Liver (tissue), 9 donors: ENCODE data around the gene CDH20. TPM values are rescaled to one million over a fixed set of nuclear protein-coding genes. Genes with fewer than 3 reads are reported as not detected.

ENCODE experiments used
- DNase-seq: peaks from one replicate; pipeline ENCODE4 v3.0.0-alpha.2; 2017; ENCODE audit warnings: low spot score
- H3K27ac ChIP-seq, 2 donors: one replicate each; pipeline ENCODE4 v1.7.0; 2013; ENCODE audit warnings: inconsistent platforms in 2 of 2, low read length in 2 of 2, control low read depth in 1 of 2, low read depth in 1 of 2, mild to moderate bottlenecking in 1 of 2
- H3K27me3 ChIP-seq, 4 donors: one replicate each; pipeline versions ENCODE4 v1.6.1 to v1.7.0; 2013; ENCODE audit warnings: low read length in 3 of 4, inconsistent platforms in 1 of 4, mild to moderate bottlenecking in 1 of 4, moderate library complexity in 1 of 4; ENCODE audit not compliant: control insufficient read depth in 4 of 4, insufficient read depth in 4 of 4
- H3K36me3 ChIP-seq, 4 donors: one replicate each; pipeline versions ENCODE4 v1.6.1 to v1.7.0; 2013; ENCODE audit warnings: low read length in 3 of 4, mild to moderate bottlenecking in 3 of 4, low read depth in 1 of 4, moderate library complexity in 1 of 4; ENCODE audit not compliant: control insufficient read depth in 4 of 4, insufficient read depth in 3 of 4
- H3K4me1 ChIP-seq, 4 donors: one replicate each; pipeline versions ENCODE4 v1.6.1 to v1.7.0; 2013; ENCODE audit warnings: low read length in 3 of 4, mild to moderate bottlenecking in 3 of 4, moderate library complexity in 1 of 4; ENCODE audit not compliant: control insufficient read depth in 4 of 4, insufficient read depth in 4 of 4
- H3K4me3 ChIP-seq, 3 donors: one replicate each; pipeline versions ENCODE4 v1.6.1 to v1.7.0; 2013; ENCODE audit warnings: low read length in 3 of 3, control low read depth in 1 of 3, low read depth in 1 of 3, mild to moderate bottlenecking in 1 of 3
- H3K9ac ChIP-seq, 2 donors: one replicate each; pipeline ENCODE4 v1.7.0; 2013; ENCODE audit warnings: low read length in 2 of 2, mild to moderate bottlenecking in 2 of 2, moderate library complexity in 2 of 2, control low read depth in 1 of 2, low read depth in 1 of 2
- H3K9me3 ChIP-seq, 4 donors: one replicate each; pipeline versions ENCODE4 v1.6.1 to v1.7.0; 2013; ENCODE audit warnings: low read length in 3 of 4; ENCODE audit not compliant: control insufficient read depth in 4 of 4
- EGR1 ChIP-seq, 2 donors: IDR thresholded peaks; 2 replicates each; pipeline ENCODE4 v1.6.1; 2016 to 2018; ENCODE audit warnings: antibody characterized with exemption in 2 of 2, low read depth in 2 of 2
- FOXA1 ChIP-seq: IDR thresholded peaks from 2 replicates; pipeline ENCODE4 v1.6.1; 2016; ENCODE audit warnings: antibody characterized with exemption
- GABPA ChIP-seq, 2 donors: IDR thresholded peaks in 1 of 2; conservative IDR thresholded peaks in 1 of 2; 2 replicates each; pipeline ENCODE4 v1.6.1; 2016; ENCODE audit warnings: antibody characterized with exemption in 2 of 2, mild to moderate bottlenecking in 1 of 2, moderate library complexity in 1 of 2
- HNF4A ChIP-seq, 2 donors: conservative IDR thresholded peaks; 2 replicates each; pipeline ENCODE4 v1.6.1; 2016; ENCODE audit warnings: antibody characterized with exemption in 2 of 2, mild to moderate bottlenecking in 2 of 2
- HNF4G ChIP-seq: IDR thresholded peaks from 2 replicates; pipeline ENCODE4 v1.6.1; 2016; ENCODE audit warnings: antibody characterized with exemption
- JUND ChIP-seq, 2 donors: IDR thresholded peaks; 2 replicates each; pipeline ENCODE4 v1.6.1; 2016; ENCODE audit warnings: antibody characterized with exemption in 2 of 2
- NR2F2 ChIP-seq: IDR thresholded peaks from 2 replicates; pipeline ENCODE4 v1.6.1; 2016; ENCODE audit warnings: antibody characterized with exemption
- RAD21 ChIP-seq, 2 donors: IDR thresholded peaks; 2 replicates each; pipeline ENCODE4 v1.6.1; 2016; ENCODE audit warnings: antibody characterized with exemption in 2 of 2, mild to moderate bottlenecking in 2 of 2
- RXRA ChIP-seq, 2 donors: IDR thresholded peaks; 2 replicates each; pipeline ENCODE4 v1.6.1; 2017 to 2018; ENCODE audit warnings: antibody characterized with exemption in 2 of 2, mild to moderate bottlenecking in 1 of 2
- SP1 ChIP-seq: IDR thresholded peaks from 2 replicates; pipeline ENCODE4 v1.6.1; 2018; ENCODE audit warnings: antibody characterized with exemption, mild to moderate bottlenecking
- TAF1 ChIP-seq: conservative IDR thresholded peaks from 2 replicates; pipeline ENCODE4 v1.6.1; 2016; ENCODE audit warnings: antibody characterized with exemption, mild to moderate bottlenecking
- YY1 ChIP-seq: IDR thresholded peaks from 2 replicates; pipeline ENCODE4 v1.6.1; 2016; ENCODE audit warnings: antibody characterized with exemption, mild to moderate bottlenecking
- WGBS: extraction: QIAGEN DNeasy Blood & Tissue Kit; methylation state at CpG from one replicate; pipeline ENCODE4 v1.1.7; 2013; 5-methylcytosine and 5-hydroxymethylcytosine counted together
- polyA plus RNA-seq, 2 donors: library from polyadenylated mRNA; stranded (reverse) in 1 of 2; unstranded in 1 of 2; fragments of 200-250 nt in 1 of 2; fragments of >200 nt in 1 of 2; fragmentation: Nextera tagmentation in 1 of 2; extraction: Ambion mirVana in 1 of 2; gene quantifications; one replicate each; pipeline versions ENCODE4 v1.2.1 to v1.2.3, GENCODE V29; 2013 to 2015
- total RNA-seq, 2 donors: library from RNA; depleted of rRNA; stranded (reverse); fragments of >200 nt; gene quantifications; one replicate each; pipeline ENCODE4 v1.2.3, GENCODE V29; 2014
- TF ChIP-seq, protein P1 (sequence below): IDR thresholded peaks from 2 replicates; pipeline ENCODE4 v1.6.1; 2016; ENCODE audit warnings: antibody characterized with exemption
- TF ChIP-seq, protein P2 (sequence below): IDR thresholded peaks from 2 replicates; pipeline ENCODE4 v1.6.1; 2016; ENCODE audit warnings: antibody characterized with exemption
- TF ChIP-seq, protein P3 (sequence below): IDR thresholded peaks from 2 replicates; pipeline ENCODE4 v1.6.1; 2016; ENCODE audit warnings: antibody characterized with exemption, mild to moderate bottlenecking
- TF ChIP-seq, protein P4 (sequence below): fragments of 150-350 bp; IDR thresholded peaks from 2 replicates; pipeline ENCODE4 v1.5.1; 2017; ENCODE audit warnings: improper control_type of control experiment, low read depth, low read length; ENCODE audit not compliant: missing input control
- TF ChIP-seq, protein P5 (sequence below): IDR thresholded peaks from 2 replicates; pipeline ENCODE4 v1.6.1; 2016; ENCODE audit warnings: antibody characterized with exemption
- donor health status: healthy.
- donor health status: healthy.
- donor health status: healthy.
- donor health status: healthy.
- donor health status: healthy.

The CDH20 gene
- total and polyA plus RNA-seq, 4 donors, result 0.08 to 0.11 (median 0.09) TPM; not detected in 1

DNA sequence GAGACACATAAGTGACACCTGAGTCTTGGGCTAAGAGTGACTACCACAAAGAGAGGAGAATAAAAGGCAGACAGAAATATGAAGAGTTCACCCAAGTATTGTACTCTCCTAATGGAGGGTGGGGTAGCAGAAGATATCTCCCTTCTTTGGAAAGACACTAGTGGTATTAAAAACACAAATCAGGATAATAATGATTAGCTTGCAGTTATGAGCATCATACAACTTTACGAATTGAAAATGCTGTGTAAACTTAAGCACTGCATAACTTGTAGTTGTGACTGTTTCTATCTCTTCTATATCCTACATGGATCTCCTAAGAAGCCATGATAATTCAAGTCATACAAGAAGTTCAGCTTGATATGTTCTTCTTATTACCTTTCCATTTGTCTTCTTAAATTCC, 38.1 kb upstream of the CDH20 start:
- Histone ChIP-seq H3K4me1 (no peaks in the 10 kb centered on the region), H3K36me3 (no peaks in the 10 kb centered on the region), H3K4me3 (no peak overlapping the region), H3K9ac (no peak overlapping the region), H3K9me3 (no peaks in the 10 kb centered on the region), H3K27me3 (no peaks in the 10 kb centered on the region), H3K27ac (no peak overlapping the region)
- TF ChIP-seq YY1, result no peak
- TF ChIP-seq EGR1 (IDR thresholded peaks at IDR 0.05; ENCODE audit: low read depth in 2 of 2), result no peak
- TF ChIP-seq, protein P1, sequence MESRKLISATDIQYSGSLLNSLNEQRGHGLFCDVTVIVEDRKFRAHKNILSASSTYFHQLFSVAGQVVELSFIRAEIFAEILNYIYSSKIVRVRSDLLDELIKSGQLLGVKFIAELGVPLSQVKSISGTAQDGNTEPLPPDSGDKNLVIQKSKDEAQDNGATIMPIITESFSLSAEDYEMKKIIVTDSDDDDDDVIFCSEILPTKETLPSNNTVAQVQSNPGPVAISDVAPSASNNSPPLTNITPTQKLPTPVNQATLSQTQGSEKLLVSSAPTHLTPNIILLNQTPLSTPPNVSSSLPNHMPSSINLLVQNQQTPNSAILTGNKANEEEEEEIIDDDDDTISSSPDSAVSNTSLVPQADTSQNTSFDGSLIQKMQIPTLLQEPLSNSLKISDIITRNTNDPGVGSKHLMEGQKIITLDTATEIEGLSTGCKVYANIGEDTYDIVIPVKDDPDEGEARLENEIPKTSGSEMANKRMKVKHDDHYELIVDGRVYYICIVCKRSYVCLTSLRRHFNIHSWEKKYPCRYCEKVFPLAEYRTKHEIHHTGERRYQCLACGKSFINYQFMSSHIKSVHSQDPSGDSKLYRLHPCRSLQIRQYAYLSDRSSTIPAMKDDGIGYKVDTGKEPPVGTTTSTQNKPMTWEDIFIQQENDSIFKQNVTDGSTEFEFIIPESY, result no peak
- no peak for TF ChIP-seq RXRA (IDR thresholded peaks at IDR 0.05)
- TF ChIP-seq, protein P2, sequence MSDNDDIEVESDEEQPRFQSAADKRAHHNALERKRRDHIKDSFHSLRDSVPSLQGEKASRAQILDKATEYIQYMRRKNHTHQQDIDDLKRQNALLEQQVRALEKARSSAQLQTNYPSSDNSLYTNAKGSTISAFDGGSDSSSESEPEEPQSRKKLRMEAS, result no peak
- no peak for TF ChIP-seq GABPA (IDR thresholded peaks at IDR 0.05 in 1 of 2, conservative IDR thresholded peaks at IDR 0.05 in 1 of 2)
- no peak for TF ChIP-seq RAD21 (IDR thresholded peaks at IDR 0.05)
- TF ChIP-seq, protein P3, sequence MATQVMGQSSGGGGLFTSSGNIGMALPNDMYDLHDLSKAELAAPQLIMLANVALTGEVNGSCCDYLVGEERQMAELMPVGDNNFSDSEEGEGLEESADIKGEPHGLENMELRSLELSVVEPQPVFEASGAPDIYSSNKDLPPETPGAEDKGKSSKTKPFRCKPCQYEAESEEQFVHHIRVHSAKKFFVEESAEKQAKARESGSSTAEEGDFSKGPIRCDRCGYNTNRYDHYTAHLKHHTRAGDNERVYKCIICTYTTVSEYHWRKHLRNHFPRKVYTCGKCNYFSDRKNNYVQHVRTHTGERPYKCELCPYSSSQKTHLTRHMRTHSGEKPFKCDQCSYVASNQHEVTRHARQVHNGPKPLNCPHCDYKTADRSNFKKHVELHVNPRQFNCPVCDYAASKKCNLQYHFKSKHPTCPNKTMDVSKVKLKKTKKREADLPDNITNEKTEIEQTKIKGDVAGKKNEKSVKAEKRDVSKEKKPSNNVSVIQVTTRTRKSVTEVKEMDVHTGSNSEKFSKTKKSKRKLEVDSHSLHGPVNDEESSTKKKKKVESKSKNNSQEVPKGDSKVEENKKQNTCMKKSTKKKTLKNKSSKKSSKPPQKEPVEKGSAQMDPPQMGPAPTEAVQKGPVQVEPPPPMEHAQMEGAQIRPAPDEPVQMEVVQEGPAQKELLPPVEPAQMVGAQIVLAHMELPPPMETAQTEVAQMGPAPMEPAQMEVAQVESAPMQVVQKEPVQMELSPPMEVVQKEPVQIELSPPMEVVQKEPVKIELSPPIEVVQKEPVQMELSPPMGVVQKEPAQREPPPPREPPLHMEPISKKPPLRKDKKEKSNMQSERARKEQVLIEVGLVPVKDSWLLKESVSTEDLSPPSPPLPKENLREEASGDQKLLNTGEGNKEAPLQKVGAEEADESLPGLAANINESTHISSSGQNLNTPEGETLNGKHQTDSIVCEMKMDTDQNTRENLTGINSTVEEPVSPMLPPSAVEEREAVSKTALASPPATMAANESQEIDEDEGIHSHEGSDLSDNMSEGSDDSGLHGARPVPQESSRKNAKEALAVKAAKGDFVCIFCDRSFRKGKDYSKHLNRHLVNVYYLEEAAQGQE, result no peak
- TF ChIP-seq, protein P4, sequence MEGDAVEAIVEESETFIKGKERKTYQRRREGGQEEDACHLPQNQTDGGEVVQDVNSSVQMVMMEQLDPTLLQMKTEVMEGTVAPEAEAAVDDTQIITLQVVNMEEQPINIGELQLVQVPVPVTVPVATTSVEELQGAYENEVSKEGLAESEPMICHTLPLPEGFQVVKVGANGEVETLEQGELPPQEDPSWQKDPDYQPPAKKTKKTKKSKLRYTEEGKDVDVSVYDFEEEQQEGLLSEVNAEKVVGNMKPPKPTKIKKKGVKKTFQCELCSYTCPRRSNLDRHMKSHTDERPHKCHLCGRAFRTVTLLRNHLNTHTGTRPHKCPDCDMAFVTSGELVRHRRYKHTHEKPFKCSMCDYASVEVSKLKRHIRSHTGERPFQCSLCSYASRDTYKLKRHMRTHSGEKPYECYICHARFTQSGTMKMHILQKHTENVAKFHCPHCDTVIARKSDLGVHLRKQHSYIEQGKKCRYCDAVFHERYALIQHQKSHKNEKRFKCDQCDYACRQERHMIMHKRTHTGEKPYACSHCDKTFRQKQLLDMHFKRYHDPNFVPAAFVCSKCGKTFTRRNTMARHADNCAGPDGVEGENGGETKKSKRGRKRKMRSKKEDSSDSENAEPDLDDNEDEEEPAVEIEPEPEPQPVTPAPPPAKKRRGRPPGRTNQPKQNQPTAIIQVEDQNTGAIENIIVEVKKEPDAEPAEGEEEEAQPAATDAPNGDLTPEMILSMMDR, result no peak
- TF ChIP-seq SP1, result no peak
- TF ChIP-seq JUND (IDR thresholded peaks at IDR 0.05), result no peak
- no peak for TF ChIP-seq NR2F2
- TF ChIP-seq FOXA1, result no peak
- TF ChIP-seq TAF1, result no peak
- TF ChIP-seq, protein P5, sequence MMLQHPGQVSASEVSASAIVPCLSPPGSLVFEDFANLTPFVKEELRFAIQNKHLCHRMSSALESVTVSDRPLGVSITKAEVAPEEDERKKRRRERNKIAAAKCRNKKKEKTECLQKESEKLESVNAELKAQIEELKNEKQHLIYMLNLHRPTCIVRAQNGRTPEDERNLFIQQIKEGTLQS, result no peak
- no peak for TF ChIP-seq HNF4G
- 64% methylated on average over 1 of the region's 1 CpG for WGBS
- no peak for DNase-seq

DNA sequence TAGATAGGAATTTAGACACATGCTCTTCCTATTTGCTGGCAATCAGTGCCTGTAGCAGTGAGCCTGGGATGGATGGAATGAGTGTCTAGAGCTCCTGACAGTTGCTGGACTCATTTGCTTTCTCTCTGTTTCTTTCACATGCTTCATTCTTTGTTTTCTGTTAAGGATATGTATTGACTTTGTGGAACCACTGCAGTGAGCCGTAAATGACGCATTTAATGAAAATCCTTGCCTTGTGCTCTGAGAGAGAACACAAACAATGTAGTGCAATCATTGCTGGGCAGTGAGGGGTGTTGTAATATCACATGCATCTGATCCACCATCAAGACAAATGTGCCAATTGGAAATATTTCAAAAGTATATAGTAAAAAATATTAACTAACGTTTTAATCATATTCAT, 25.2 kb upstream of the CDH20 start:
- Histone ChIP-seq H3K9me3 (no peaks in the 10 kb centered on the region), H3K9ac (no peak overlapping the region), H3K36me3 (no peaks in the 10 kb centered on the region), H3K4me1 (no peaks in the 10 kb centered on the region), H3K4me3 (no peak overlapping the region), H3K27ac (no peak overlapping the region), H3K27me3 (no peaks in the 10 kb centered on the region)
- 77% methylated on average over 3 of the region's 3 CpGs for WGBS
- no peak for DNase-seq
- TF ChIP-seq, protein P5, result no peak
- no peak for TF ChIP-seq NR2F2
- no peak for TF ChIP-seq RXRA (IDR thresholded peaks at IDR 0.05)
- no peak for TF ChIP-seq FOXA1
- no peak for TF ChIP-seq TAF1
- TF ChIP-seq EGR1 (IDR thresholded peaks at IDR 0.05; ENCODE audit: low read depth in 2 of 2), result no peak
- no peak for TF ChIP-seq HNF4A (conservative IDR thresholded peaks at IDR 0.05)
- TF ChIP-seq, protein P3, result no peak
- TF ChIP-seq HNF4G, result no peak
- TF ChIP-seq, protein P2, result no peak
- no peak for TF ChIP-seq GABPA (IDR thresholded peaks at IDR 0.05 in 1 of 2, conservative IDR thresholded peaks at IDR 0.05 in 1 of 2)
- TF ChIP-seq, protein P1, result no peak
